IMR-90 (cell line): ENCODE data around the gene TNN. TPM values are rescaled to one million over a fixed set of nuclear protein-coding genes. Genes with fewer than 3 reads are reported as not detected.

Experiments
- ATAC-seq: fragments of 200-7000 bp; cut with Tn5 transposase; 2 replicates; pipeline ENCODE4 v1.9.1; 2020; ENCODE audit warnings: low read depth, mild to moderate bottlenecking, moderate library complexity
- BruUV-seq: library from RNA; stranded (reverse); fragments of 400-500 nt; replicated peaks from 2 replicates; lab custom pipeline; 2021; lab: Mats Ljungman, UMichigan
- CTCF ChIA-PET: fragments of 300-600 bp; formaldehyde crosslinking; extraction: SDS; loops from one replicate; lab custom pipeline; 2021; ENCODE audit warnings: antibody characterized with exemption; lab: Yijun Ruan, JAX
- POLR2A ChIA-PET: fragments of 300-600 bp; sonication (Branson Sonifier 250); formaldehyde crosslinking; loops from one replicate; lab custom pipeline; 2022; ENCODE audit warnings: antibody characterized with exemption; ENCODE audit not compliant: unreplicated experiment; lab: Charles Lee
- DNase-seq: peaks from one replicate; pipeline ENCODE4 v3.0.0; 2013
- H2AFZ ChIP-seq: replicated peaks from 2 replicates; pipeline ENCODE3; 2013; ENCODE audit warnings: low read length, mild to moderate bottlenecking; ENCODE audit not compliant: poor library complexity
- H2AK5ac ChIP-seq: 2 replicates; pipeline ENCODE4 v1.6.1; 2013; ENCODE audit warnings: low read depth, low read length, inconsistent platforms
- H2AK9ac ChIP-seq: replicated peaks from 2 replicates; pipeline ENCODE3; 2013; ENCODE audit warnings: mild to moderate bottlenecking, low read depth, low read length, moderate library complexity; ENCODE audit not compliant: poor library complexity
- H2BK120ac ChIP-seq: 2 replicates; pipeline ENCODE4 v1.6.1; 2013; ENCODE audit warnings: low read depth, low read length, inconsistent platforms
- H2BK15ac ChIP-seq: 3 replicates; pipeline ENCODE4 v1.6.1; 2013; ENCODE audit warnings: low read depth, low read length, inconsistent platforms
- H2BK20ac ChIP-seq: 2 replicates; pipeline ENCODE4 v1.6.1; 2013; ENCODE audit warnings: low read depth, mild to moderate bottlenecking, inconsistent platforms, low read length, moderate library complexity
- H2BK5ac ChIP-seq: 2 replicates; pipeline ENCODE4 v1.6.1; 2013; ENCODE audit warnings: mild to moderate bottlenecking, low read depth, low read length, inconsistent platforms; ENCODE audit not compliant: poor library complexity, severe bottlenecking
- H3K14ac ChIP-seq: replicated peaks from 2 replicates; pipeline ENCODE4 v1.6.1; 2013; ENCODE audit warnings: low read depth, low read length, inconsistent platforms
- H3K18ac ChIP-seq: 2 replicates; pipeline ENCODE4 v1.6.1; 2013; ENCODE audit warnings: low read depth, low read length, control low read depth
- H3K23ac ChIP-seq: 2 replicates; pipeline ENCODE4 v1.6.1; 2013; ENCODE audit warnings: low read depth, low read length, inconsistent platforms
- H3K27ac ChIP-seq: 2 replicates; pipeline ENCODE4 v1.5.1; 2013; ENCODE audit warnings: mild to moderate bottlenecking, control low read depth, low read length; ENCODE audit not compliant: insufficient read depth
- H3K27me3 ChIP-seq: 2 replicates; pipeline ENCODE4 v1.6.1; 2013; ENCODE audit warnings: low read length; ENCODE audit not compliant: control insufficient read depth, insufficient read depth
- H3K36me3 ChIP-seq: 2 replicates; pipeline ENCODE4 v1.6.1; 2013; ENCODE audit warnings: low read length, mixed read lengths; ENCODE audit not compliant: control insufficient read depth, insufficient read depth
- H3K4ac ChIP-seq: 2 replicates; pipeline ENCODE4 v1.6.1; 2013; ENCODE audit warnings: low read depth, low read length, inconsistent platforms
- H3K4me1 ChIP-seq: 2 replicates; pipeline ENCODE4 v1.6.1; 2013; ENCODE audit warnings: low read length, mixed read lengths; ENCODE audit not compliant: control insufficient read depth, insufficient read depth
- H3K4me2 ChIP-seq: 2 replicates; pipeline ENCODE4 v1.6.1; 2013; ENCODE audit warnings: low read depth, mild to moderate bottlenecking, control low read depth, low read length, moderate library complexity
- H3K4me3 ChIP-seq: 2 replicates; pipeline ENCODE4 v1.5.1; 2013; ENCODE audit warnings: low read depth, mild to moderate bottlenecking, control low read depth, low read length, moderate library complexity; ENCODE audit not compliant: insufficient read depth
- H3K56ac ChIP-seq: 2 replicates; pipeline ENCODE4 v1.6.1; 2013; ENCODE audit warnings: low read length, inconsistent platforms; ENCODE audit not compliant: insufficient read depth; ENCODE audit errors: extremely low read depth
- H3K79me1 ChIP-seq, 2 experiments: 2 replicates each; pipeline ENCODE4 v1.6.1; 2013; ENCODE audit warnings: low read length in 2 of 2, inconsistent platforms in 1 of 2, low read depth in 1 of 2
- H3K9ac ChIP-seq: 2 replicates; pipeline ENCODE4 v1.6.1; 2013; ENCODE audit warnings: low read depth, low read length, control low read depth
- H3K9me1 ChIP-seq: 2 replicates; pipeline ENCODE4 v1.6.1; 2013; ENCODE audit warnings: low read length, inconsistent platforms; ENCODE audit not compliant: insufficient read depth
- H3K9me3 ChIP-seq: 2 replicates; pipeline ENCODE4 v1.6.1; 2013; ENCODE audit warnings: low read length; ENCODE audit not compliant: control insufficient read depth, insufficient read depth
- H4K20me1 ChIP-seq: 2 replicates; pipeline ENCODE4 v1.6.1; 2013; ENCODE audit warnings: low read length, inconsistent platforms; ENCODE audit not compliant: insufficient read depth
- H4K5ac ChIP-seq: 2 replicates; pipeline ENCODE4 v1.6.1; 2013; ENCODE audit warnings: mild to moderate bottlenecking, low read depth, low read length, control low read depth
- H4K8ac ChIP-seq, 2 experiments: 2 replicates each; pipeline ENCODE4 v1.6.1; 2013; ENCODE audit warnings: low read depth in 2 of 2, low read length in 2 of 2, control low read depth in 1 of 2, inconsistent platforms in 1 of 2
- H4K91ac ChIP-seq: 2 replicates; pipeline ENCODE4 v1.6.1; 2013; ENCODE audit warnings: low read depth, low read length, inconsistent platforms; ENCODE audit not compliant: insufficient read depth
- BHLHE40 ChIP-seq: fragments of 150-350 bp; IDR thresholded peaks from 2 replicates; pipeline ENCODE4 v1.6.1; 2016; ENCODE audit warnings: mild to moderate bottlenecking, low read depth, low read length
- CEBPB ChIP-seq: IDR thresholded peaks from 2 replicates; pipeline ENCODE4 v1.6.1; 2012; ENCODE audit warnings: low read depth, low read length, improper control_type of control experiment
- CHD1 ChIP-seq: IDR thresholded peaks from 2 replicates; pipeline ENCODE4 v1.6.1; 2012; ENCODE audit warnings: low read depth, low read length, improper control_type of control experiment
- CTCF ChIP-seq: conservative IDR thresholded peaks from 2 replicates; pipeline ENCODE4 v1.5.1; 2012; ENCODE audit warnings: mild to moderate bottlenecking, low read depth, low read length, improper control_type of control experiment
- FOS ChIP-seq: fragments of 150-350 bp; IDR thresholded peaks from 2 replicates; pipeline ENCODE4 v1.6.1; 2016; ENCODE audit warnings: low read depth, low read length
- MAFK ChIP-seq: IDR thresholded peaks from 2 replicates; pipeline ENCODE4 v1.6.1; 2012; ENCODE audit warnings: low read depth, low read length, improper control_type of control experiment
- MAZ ChIP-seq: IDR thresholded peaks from 2 replicates; pipeline ENCODE4 v1.6.1; 2012; ENCODE audit warnings: low read depth, mild to moderate bottlenecking, low read length, improper control_type of control experiment, moderate library complexity, borderline replicate concordance
- MXI1 ChIP-seq: IDR thresholded peaks from 2 replicates; pipeline ENCODE4 v1.6.1; 2012; ENCODE audit warnings: low read depth, mild to moderate bottlenecking, low read length, moderate library complexity, borderline replicate concordance
- NFE2L2 ChIP-seq: fragments of 150-350 bp; IDR thresholded peaks from 2 replicates; pipeline ENCODE4 v1.6.1; 2016; ENCODE audit warnings: low read depth, mild to moderate bottlenecking, low read length
- POLR2A ChIP-seq: IDR thresholded peaks from 2 replicates; pipeline ENCODE4 v1.6.1; 2012; ENCODE audit warnings: mild to moderate bottlenecking, low read depth, low read length
- RAD21 ChIP-seq: IDR thresholded peaks from 2 replicates; pipeline ENCODE4 v1.6.1; 2012; ENCODE audit warnings: low read length, improper control_type of control experiment
- RCOR1 ChIP-seq: IDR thresholded peaks from 2 replicates; pipeline ENCODE4 v1.6.1; 2012; ENCODE audit warnings: mild to moderate bottlenecking, low read length, improper control_type of control experiment; ENCODE audit not compliant: insufficient replicate concordance
- RFX5 ChIP-seq: IDR thresholded peaks from 2 replicates; pipeline ENCODE4 v1.8.0; 2012; ENCODE audit warnings: low read depth, mild to moderate bottlenecking, low read length, moderate library complexity
- SMC3 ChIP-seq: fragments of 150-350 bp; IDR thresholded peaks from 2 replicates; pipeline ENCODE4 v1.6.1; 2016; ENCODE audit warnings: low read depth, mild to moderate bottlenecking, antibody characterized with exemption, low read length, moderate library complexity
- USF2 ChIP-seq: fragments of 150-350 bp; IDR thresholded peaks from 2 replicates; pipeline ENCODE4 v1.6.1; 2017; ENCODE audit warnings: mild to moderate bottlenecking, antibody characterized with exemption, low read length, low read depth
- WGBS, 2 experiments: methylation state at CpG; one replicate each; pipeline versions ENCODE4 v1.1.5 to v1.1.7; 2013; ENCODE audit warnings: missing lambda C conversion rate in 2 of 2; ENCODE audit not compliant: insufficient read length in 1 of 2; ENCODE audit errors: extremely low coverage in 2 of 2; 5-methylcytosine and 5-hydroxymethylcytosine counted together
- dilution Hi-C: fragments of 300-500 bp; cut with HindIII; formaldehyde crosslinking; loops from one replicate; pipeline ENCODE4 v1.14.3; 2018; ENCODE audit warnings: low sequenced_read_pairs; ENCODE audit not compliant: unreplicated experiment
- in situ Hi-C: fragments of 300-500 bp; cut with MboI; formaldehyde crosslinking; loops from 3 replicates; pipeline ENCODE4 v1.14.3; 2019; ENCODE audit warnings: low sequenced_read_pairs, inconsistent platforms, mixed read lengths
- intact Hi-C: fragments of 100-400 bp; cut with micrococcal nuclease; formaldehyde crosslinking; loops from 2 replicates; pipeline ENCODE4 v1.10.0; 2022
- polyA plus RNA-seq, 3 experiments: library from polyadenylated mRNA; depleted of rRNA; stranded (reverse); fragments of >200 nt; gene quantifications; 2 replicates each; pipeline ENCODE4 v1.2.3, GENCODE V29; 2012; ENCODE audit warnings: low replicate concordance in 1 of 3
- total RNA-seq: library from RNA; depleted of rRNA; stranded (reverse); fragments of >200 nt; gene quantifications from 2 replicates; pipeline ENCODE4 v1.2.3, GENCODE V29; 2012
- TF ChIP-seq, protein P1 (sequence below): fragments of 150-350 bp; IDR thresholded peaks from 2 replicates; pipeline ENCODE4 v1.6.1; 2016; ENCODE audit warnings: low read depth, mild to moderate bottlenecking, low read length, moderate library complexity, borderline replicate concordance

The TNN gene
- total and polyA plus RNA-seq, 2 of the 4 experiments (the other 2 are of a cell fraction), result not detected

DNA sequence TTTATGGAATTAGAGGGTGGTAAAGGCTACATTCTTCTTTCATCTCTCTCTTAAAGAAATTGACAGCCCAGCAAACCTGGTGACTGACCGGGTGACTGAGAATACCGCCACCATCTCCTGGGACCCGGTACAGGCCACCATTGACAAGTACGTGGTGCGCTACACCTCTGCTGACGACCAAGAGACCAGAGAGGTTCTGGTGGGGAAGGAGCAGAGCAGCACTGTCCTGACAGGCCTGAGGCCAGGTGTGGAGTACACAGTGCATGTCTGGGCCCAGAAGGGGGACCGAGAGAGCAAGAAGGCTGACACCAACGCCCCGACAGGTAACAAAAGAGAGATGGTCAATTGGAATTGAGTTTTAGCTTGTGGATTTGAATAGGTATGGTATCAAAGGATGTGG is 29.7 kb downstream of the TNN start:
- Histone ChIP-seq H3K18ac (no peak overlapping the region), H3K4me1 (no peaks in the 10 kb centered on the region), H3K9me1 (no peaks in the 10 kb centered on the region), H4K5ac (no peak overlapping the region), H2BK5ac (no peak overlapping the region), H3K4me2 (no peak overlapping the region), H4K91ac (no peak overlapping the region), H2AFZ (no peak overlapping the region), H3K36me3 (no peaks in the 10 kb centered on the region), H2BK20ac (no peak overlapping the region), H3K4ac (no peak overlapping the region), H2BK15ac (no peak overlapping the region), H2AK9ac (no peak overlapping the region), H3K27me3 (no peaks in the 10 kb centered on the region), H3K14ac (no peak overlapping the region), H3K9me3 (no peaks in the 10 kb centered on the region), H3K27ac (no peak overlapping the region), H2AK5ac (no peak overlapping the region), H4K8ac (no peak overlapping the region), H3K23ac (no peak overlapping the region), H2BK120ac (no peak overlapping the region), H3K56ac (no peak overlapping the region), H3K79me1 (no peaks in the 10 kb centered on the region), H3K4me3 (no peak overlapping the region), H3K9ac (no peak overlapping the region), H4K20me1 (no peaks in the 10 kb centered on the region)
- POLR2A ChIA-PET, result no interaction called here
- no CpG with 5 or more reads among the region's 9 CpGs for WGBS, 2 experiments
- TF ChIP-seq CTCF, result no peak
- TF ChIP-seq RCOR1, result no peak
- TF ChIP-seq USF2, result no peak
- TF ChIP-seq RFX5, result no peak
- no peak for TF ChIP-seq CEBPB
- TF ChIP-seq FOS, result no peak
- no peak for TF ChIP-seq MAZ
- TF ChIP-seq, protein P1, sequence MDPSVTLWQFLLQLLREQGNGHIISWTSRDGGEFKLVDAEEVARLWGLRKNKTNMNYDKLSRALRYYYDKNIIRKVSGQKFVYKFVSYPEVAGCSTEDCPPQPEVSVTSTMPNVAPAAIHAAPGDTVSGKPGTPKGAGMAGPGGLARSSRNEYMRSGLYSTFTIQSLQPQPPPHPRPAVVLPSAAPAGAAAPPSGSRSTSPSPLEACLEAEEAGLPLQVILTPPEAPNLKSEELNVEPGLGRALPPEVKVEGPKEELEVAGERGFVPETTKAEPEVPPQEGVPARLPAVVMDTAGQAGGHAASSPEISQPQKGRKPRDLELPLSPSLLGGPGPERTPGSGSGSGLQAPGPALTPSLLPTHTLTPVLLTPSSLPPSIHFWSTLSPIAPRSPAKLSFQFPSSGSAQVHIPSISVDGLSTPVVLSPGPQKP, result no peak
- no peak for TF ChIP-seq CHD1
- TF ChIP-seq MAFK, result no peak
- no peak for TF ChIP-seq RAD21
- TF ChIP-seq MXI1, result no peak
- TF ChIP-seq POLR2A, result no peak
- no peak for TF ChIP-seq SMC3
- TF ChIP-seq BHLHE40, result no peak
- TF ChIP-seq NFE2L2, result no peak
- dilution Hi-C loops, result no loop called here
- DNase-seq (no peak), ATAC-seq (no peak)
- BruUV-seq, result no TSS peak
- CTCF ChIA-PET, result no interaction called here
- intact Hi-C loops, result no loop called here
- in situ Hi-C loops, result no loop called here
